GM19023 (cell line): ENCODE measurements around the gene LDLRAD4.
"Not testable (repeated sequence)": the region's sequence is repeated elsewhere in the genome, so short reads cannot be mapped to it uniquely, and the experiment has no call there.

Experiments
- ATAC-seq: cut with Tn5 transposase; IDR thresholded peaks from one replicate; pipeline ENCODE4 v1.9.1; 2021; ENCODE audit warnings: mild to moderate bottlenecking, moderate library complexity; ENCODE audit not compliant: unreplicated experiment

The LDLRAD4 gene

DNA sequence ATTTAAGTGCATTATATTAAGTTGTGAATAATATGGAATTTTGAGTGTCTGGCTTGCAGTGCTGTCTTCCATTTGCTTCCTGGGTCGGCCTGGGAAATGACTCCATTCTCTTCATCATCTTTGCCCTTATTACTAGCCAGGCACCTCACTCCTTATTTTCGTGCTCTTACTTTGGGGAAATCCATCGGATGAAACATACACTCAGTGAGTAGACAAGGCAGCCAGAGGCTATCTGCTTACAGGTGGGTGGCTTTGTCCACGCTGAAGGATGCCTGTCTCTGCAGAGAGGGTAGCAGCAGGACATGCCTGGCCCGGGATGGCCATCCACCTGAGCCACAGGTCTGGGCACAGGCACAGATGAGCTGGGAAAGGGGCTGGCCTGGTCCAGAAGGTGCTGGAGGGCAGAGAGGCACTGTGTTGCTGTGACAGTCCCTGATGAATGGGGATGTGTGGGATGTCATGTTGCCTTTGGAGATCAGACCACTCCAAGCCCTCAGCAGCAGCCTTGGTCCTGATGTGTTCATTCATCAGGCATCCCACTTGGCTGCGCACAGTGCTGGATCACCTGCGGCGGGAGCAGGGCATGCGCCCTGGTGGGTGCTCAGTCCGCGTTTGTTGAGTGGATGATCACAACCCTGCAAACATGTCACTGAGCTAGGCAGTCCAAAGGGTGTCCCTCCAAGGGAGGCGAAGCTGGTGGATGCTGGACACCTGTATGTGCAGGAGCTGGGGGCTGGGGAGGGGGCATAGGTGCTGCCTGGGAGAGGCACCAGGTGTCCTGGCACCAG is 236.0 kb downstream of the LDLRAD4 start:
- no peak for ATAC-seq

DNA sequence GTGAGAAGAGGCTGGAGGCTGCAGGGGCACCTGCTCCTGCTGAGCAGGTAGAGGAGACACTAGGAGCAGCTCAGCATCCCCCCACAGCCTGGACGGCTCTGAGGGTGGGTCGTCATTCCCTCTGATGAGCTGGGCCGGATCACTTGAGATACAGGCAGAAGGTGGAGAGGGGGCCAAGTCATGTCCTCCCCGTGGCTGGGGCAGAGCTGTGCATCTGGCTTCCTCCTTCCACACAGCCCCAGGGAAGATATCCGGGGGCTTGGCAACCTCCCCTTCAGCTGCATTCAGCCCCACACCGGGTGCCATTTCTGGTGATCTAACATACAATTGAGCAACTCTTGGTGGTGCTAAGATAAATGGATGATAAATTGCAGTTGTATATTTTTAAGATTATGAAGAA is 236.9 kb downstream of the LDLRAD4 start:
- no peak for ATAC-seq

DNA sequence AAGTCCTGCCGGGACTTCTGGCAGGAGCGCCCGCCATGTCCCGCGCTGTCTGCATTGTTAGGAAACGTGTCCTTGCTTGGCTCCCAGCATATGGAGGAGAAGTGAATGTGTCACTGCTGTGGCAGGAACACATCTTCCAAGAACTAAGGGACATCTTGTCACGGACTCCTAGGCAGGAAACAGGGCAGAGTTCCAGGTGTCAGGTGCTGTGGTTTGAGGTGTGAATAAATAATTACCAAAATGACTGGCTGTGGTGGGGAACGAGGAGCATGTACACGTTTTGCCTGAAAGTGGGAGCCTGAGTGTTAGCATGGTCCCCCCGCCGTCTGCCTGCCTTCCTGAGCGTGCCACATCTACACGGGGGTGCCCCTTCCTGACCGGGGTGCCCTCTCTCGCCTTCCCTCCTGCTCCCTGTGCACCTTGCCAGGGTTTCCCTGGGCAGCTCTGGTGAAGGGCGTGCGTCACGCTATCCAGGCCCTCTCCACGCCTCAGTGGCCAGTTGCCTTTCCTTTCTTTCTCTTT is 237.5 kb downstream of the LDLRAD4 start:
- peak; percentile 45 for ATAC-seq

DNA sequence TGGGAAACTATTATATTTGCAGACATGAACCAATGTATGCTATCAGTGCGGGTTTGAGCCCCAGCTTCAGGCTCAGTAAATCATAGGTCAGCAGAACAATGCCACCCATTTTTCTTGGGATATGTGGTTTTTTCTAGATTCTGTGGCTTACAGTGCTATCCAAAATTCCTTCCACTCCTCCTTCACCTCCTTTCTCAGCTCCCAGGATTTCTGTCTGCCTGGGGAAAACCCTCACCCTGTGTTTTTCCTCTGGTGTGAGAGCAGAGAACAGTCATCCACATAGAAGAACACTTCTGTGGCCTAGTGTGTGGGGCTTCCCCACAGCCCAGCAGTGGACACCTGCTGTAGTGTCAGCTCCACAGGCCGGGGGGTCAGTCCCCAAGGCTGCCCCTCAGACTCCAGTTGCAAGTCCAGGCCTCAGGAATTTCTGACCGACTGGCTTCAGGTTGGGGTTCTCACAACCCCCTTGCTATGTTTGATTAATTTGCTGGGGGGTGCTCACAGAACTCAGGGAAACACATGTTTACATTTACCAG is 238.2 kb downstream of the LDLRAD4 start:
- ATAC-seq: no peak

DNA sequence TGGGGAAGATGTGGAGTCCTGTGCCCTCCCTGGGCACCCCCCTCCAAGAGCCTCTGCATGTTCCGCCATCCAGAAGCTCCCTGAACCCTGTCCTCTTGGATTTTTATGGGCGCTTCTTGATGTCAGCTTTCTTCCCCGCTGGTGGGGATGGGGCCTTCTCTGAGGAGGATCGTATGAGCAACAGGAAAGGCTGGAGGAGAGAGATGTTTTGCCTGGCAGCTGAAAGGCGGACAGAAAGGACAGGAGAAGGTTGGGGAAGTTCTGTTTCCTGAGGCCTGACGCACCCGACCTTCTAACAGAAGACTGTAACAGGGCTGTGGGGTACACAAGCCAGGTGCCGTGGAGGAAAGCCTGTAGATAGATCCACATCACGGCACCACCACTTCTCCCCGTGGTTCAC is 238.8 kb downstream of the LDLRAD4 start:
- no peak for ATAC-seq

DNA sequence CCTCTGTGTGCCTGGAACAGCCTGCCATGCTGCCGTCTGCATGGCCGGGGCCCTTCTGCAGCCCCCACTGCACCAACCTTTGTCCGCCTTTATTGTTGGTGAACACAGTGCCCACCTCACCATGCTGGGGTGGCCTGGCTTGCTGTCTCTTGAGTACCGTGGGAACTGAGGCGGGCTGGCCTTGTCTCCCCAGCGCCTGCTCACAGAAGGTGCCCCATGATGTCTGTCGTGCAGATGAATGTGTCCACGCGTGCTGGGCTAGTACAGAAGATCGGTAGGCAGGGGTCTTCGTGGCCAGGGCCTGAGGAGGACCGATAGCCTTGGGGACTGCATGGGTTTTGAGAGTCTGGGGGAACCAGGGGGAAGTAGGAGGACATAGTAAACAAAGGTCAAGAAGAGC is 242.4 kb downstream of the LDLRAD4 start:
- no peak for ATAC-seq

DNA sequence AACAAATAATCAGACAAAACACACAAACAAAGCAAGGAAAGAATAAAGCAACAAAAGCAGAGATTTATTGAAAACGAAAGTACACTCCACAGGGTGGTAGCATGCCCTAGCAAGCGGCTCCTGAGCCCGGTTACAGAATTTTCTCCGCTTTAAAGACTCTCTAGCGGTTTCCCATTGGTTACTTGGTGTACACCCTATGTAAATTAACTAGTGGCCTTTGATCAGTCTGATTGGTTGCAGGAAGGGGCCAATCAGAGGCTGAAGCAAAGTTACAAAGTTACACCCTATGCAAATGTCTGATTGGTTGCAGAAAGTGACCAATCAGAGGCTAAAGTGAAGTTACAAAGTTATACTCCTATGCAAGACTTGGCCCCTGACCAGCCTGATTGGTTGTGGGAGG is 242.9 kb downstream of the LDLRAD4 start:
- no peak for ATAC-seq

DNA sequence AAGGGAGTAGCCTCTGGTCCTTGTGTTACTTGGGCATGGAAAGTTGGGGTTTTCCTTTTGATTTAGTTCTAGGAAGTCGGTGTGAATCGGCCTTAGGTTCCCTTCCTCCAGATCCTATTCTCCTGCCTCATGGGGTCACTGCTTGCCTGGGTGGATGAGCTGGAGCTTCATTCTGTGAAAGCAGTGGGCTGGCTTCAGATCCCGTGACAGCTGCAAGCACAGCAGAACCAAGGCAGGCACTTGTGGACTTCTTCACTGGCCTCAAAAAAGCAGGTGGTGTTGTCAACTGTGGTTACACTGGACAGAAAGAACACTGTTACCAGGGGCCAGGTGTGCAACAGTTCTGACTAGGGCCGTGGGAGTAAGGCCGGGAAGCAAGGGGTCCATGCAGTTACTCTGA is 243.4 kb downstream of the LDLRAD4 start:
- ATAC-seq: no peak

DNA sequence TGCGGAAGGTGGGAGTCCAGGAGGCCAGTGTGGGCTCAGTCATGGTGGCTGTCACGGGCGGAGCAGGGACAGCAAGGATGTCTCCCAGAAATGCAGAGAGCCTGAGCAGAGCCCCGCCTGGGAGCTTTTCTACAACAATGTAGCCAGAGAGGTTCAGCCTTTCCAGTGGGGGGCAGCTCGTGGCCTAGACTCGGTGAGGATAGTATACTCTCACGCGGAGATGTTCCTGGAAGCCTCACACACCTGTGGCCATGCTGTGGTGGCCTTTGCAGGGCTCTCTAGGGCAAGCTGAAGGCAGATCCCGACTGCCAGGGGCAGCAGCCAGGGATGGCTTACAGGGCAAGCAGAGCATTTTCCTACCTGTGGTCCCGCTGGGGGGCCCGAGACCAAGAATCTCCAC is 244.1 kb downstream of the LDLRAD4 start:
- ATAC-seq: no peak

DNA sequence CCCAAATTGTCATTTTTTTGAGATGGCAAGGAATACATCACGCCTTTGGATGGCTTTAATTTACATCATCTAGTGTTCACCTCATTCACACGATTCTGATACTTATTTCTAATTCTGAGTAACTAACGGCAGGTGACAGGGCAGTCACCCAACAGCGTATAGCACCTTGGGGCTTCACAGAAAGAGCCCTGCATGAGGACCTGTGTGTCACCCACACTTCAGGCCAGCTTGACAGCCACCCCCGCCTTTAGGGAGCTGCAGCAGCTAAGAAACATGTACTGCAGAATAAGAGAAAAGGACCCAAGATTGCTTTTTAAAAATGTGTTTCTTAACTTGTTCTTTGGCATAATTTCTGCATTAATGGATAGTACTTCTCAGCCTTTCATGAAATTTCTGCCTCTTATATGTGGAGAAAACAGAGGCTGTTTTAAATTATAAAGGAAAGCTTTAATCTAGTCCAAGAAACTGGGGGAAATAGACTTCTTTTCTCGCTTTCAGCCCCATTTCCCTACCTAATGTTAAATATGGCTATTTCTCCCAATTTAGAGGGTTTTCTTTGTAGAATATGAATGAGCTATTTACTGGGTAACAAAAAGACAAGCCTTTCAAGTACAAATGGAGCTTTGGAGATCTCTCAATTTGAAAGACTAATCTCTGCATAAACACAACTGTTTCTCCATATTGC is 245.1 kb downstream of the LDLRAD4 start:
- ATAC-seq: no peak

DNA sequence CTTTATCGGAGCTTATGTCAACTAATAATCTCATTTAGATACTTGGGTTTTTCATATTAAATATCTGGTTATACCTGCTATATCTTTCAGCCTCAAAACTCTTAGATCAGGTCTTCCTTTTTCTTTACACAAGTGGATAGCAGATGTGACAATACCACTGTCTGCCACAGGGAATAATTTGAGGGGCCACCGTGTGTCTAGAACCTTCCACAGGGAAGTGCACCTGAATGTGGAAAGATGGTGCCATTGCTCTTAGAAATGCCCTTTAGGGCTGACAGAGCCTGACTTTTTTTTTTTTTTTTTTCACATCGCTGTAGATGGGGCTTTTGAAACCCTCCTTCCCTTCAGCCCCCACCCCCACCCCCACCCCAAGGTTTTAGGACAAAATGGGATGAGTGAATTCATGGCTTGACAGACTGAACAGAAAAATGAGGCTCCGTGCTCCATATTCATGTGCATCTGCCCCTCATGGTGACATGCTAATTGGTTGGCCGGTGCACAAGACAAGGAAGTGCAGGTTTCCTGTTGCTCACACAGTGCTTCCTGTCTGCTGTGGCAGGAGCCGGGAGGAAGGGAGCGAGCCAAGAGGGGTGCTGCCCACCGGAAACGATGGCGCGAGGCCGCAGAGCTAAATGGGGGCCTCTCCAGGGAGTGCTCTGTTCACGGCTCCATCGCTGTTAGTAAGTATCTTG is 246.0 kb downstream of the LDLRAD4 start:
- peak; percentile 97 for ATAC-seq

DNA sequence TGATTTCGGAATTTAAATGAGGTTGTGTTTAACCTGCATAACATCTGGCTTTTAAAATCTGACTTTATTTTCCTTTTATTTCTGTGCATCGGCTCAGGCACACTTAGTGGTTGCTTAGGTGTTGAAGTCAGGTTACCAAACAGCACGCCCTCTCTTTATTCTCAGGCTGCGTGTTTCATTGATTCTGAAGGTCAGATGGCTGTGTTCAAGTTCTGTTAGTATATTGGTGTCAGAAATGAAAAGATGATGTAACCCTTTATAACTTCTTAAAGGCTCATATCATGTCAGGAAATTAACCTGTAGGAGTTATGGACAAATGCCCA is 246.5 kb downstream of the LDLRAD4 start:
- ATAC-seq: peak; percentile 29

DNA sequence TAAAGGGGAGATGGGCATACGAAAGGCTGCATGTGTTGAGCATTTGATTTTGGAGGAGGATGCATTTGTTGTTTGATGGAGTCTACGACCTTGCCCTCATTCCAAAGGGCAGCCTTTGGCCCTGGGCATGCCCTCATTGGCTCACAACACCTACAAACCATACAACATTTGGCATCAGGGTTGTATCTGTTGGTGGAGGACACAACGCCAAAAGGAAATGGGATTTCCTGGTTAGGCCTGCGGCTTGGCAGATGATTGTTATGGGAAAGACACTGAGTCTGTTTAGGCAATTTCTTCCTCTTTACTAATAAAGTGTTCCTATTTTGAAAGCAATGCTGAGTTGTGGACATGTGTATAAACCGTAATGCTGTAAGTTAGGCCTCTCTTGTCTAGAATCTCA is 246.9 kb downstream of the LDLRAD4 start:
- peak; percentile 9 for ATAC-seq

DNA sequence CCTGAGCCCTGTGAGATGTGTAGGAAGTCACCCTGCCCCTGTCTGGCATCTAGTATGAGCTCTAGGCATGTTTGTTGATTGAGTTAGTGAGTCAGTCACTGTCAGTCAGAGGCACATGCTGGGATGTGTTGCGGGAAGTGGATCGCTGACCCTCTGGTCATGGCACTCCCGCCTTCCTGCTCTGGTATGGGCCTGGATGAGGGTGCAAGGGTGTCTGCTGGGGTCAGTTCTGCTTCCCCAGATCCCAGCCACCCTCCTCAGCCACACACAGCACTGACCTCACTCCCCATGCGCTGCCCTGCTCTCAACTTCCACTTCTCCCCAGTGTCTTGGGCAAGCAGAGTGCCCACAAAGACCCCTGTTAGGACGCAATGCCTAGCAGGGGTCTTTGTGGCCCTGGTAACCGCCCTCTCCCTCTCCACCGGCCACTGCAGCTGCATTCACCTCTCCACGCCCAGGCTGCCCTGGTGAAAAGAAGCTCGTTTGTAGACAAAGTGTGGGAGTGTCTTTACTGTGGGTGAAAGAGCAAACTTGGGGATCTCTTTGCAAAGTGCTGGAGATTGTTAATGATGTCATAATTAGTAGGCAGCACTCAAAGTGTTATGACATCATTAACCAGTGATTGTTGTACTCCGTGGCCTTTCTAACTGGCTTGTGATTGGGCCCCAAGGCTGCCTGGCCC is 252.1 kb downstream of the LDLRAD4 start:
- no peak for ATAC-seq

DNA sequence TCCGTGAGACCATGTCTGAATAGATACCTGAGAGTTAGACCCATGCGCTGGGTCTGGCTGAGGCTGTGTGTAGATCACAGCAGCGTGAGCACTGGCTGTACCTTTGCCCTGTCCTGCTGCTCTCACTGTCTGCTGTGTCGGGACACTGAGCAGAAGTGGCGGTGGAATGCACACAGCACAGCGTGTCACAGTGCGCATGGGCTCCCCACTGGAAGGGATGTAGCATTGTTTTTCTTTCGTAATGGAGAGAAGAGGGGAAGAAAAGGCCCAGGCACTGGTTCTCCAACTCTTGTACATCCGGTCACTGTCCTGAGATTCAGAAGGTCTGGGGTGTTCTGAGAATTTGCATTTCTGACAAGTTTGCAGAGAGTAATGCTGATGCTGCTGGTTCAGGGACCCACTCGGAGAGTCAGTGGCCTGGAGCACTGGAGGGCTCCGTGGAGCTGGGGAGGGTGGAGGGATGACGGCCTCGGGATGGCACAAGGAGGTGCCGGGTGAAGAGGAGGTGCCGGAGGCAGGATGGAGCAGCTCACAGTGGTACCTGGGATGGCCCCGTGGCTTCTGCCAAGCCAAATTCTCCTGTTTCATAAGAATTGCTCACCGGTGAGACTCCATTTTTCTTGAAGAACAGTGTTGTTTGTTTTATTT is 252.8 kb downstream of the LDLRAD4 start:
- ATAC-seq: no peak

DNA sequence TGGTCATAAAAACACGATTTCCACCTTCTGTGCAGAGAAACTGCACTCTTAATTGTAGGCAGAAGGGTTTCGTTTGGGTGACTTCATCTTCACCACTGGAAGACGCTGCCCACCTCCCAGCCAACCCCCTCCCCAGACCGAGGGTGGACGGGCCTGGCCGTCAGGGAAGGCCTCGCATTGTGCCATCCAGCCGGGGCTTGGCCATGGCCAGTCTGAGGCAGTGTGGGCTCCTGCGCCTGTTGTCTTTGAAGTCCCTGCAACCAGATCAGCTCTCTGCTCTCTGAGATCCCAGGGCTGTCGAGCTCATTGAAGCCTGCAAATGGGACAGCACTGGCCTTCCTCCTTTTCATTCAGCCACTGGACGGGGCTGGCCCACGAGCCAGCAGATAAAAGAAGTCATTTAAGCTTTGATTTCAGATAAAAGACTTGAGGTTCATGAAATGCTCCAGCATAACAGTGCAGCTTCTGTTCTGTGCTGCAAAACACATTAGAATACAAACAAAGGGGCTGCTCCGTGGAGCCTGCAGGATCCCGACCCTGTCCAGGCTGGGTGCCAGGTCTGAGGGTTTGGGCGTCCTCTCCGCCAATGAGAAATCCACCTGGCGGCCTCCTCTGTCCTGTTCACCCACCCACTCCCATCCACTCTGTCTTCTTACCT is 253.5 kb downstream of the LDLRAD4 start:
- ATAC-seq: no peak

DNA sequence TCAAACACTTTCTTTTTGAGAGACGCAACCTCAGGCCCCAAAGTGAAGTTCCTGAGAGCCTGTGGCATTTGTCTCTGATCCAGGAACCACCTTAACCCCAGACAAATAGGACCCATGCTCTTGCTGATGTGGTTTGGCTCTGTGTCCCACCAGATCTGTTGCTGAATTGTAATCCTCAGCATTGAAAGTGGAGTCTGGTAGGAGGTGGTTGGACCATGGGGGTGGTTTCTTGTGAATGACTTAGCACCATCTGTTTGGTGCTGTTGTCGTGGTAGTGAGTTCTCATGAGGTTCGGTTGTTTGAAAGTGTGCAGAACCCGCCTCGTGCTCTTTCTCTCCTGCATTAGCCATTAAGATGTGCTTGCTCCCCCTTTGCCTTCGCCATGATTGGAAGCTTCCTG is 255.2 kb downstream of the LDLRAD4 start:
- ATAC-seq: no peak

DNA sequence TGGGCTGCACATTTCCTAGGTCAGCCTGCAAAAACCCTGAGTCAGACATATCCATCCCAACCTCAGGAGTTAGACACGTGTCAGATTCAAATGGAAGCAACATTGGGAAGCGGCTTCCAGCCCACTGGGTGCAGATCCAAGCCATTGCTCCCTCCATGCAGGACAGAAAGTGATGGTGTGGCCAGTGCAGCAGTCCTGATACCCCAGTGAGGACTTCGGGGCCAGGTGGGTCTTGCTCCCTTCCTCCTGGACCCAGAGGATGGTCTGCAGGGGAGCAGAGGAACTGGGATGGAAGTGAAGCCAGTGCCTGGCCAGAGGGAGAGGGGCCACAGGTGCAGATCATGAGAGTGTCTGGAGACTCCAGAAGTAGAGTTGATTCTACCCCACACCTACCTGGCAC is 255.8 kb downstream of the LDLRAD4 start:
- ATAC-seq: no peak

DNA sequence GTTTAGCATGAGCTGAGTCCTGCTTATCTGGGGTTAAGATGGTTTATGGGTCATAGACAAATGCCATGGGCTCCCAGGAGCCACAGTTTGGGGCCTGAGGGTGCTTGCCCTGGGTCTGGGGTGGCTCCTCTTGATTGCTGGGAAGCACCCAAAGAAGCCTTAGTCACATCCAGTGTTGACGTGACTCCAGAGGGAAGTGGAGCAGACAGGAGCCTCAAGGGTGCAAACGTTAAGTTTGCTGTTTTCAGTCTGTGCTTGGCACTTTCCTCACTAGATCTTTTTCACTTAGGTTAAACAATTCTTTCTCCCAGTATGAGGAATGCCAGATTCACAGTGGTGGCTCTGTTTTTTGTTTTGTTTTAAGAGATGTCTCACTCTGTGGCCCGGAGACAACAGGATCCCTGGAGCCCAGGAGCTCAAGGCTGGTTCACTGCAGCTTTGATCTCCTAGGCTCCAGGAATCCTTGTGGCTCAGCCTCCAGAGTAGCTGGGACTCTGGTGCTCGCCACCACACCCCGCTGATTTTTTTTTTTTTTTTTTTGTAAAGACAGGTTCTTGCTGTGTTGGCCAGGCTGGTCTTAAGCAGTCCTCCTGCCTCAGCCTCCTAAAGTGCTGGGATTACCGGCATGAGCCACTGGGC is 256.5 kb downstream of the LDLRAD4 start:
- ATAC-seq: no peak

DNA sequence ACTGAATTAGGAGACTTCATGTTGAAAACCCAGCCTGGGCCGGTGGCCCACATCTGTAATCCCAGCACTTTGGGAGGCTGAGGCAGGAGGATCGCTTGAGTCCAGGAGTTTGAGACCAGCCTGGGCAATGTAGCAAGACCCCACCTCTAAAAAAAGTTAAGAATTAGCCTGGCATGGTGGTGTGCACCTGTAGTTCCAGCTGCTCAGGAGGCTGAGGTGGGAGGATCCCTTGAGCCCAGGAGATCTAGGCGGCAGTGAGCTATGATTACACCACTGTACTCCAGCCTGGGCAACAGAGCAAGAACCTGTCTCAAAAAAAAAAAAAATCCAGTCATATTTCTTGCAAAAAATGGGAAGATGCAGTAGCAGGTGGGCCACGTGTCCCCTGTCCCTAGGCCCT is 257.8 kb downstream of the LDLRAD4 start:
- ATAC-seq: not testable (repeated sequence)
